Activated T-helper 9 cell treated with anti-CD3 and anti-CD28 coated beads, Interleukin-2, amount 50 U/mL, for 16 hours (primary cell): ENCODE data around the gene GAB2.

Experiments
- DNase-seq: peaks from one replicate; pipeline ENCODE4 v3.0.0-alpha.2; 2020; ENCODE audit warnings: low read depth

The GAB2 gene

DNA sequence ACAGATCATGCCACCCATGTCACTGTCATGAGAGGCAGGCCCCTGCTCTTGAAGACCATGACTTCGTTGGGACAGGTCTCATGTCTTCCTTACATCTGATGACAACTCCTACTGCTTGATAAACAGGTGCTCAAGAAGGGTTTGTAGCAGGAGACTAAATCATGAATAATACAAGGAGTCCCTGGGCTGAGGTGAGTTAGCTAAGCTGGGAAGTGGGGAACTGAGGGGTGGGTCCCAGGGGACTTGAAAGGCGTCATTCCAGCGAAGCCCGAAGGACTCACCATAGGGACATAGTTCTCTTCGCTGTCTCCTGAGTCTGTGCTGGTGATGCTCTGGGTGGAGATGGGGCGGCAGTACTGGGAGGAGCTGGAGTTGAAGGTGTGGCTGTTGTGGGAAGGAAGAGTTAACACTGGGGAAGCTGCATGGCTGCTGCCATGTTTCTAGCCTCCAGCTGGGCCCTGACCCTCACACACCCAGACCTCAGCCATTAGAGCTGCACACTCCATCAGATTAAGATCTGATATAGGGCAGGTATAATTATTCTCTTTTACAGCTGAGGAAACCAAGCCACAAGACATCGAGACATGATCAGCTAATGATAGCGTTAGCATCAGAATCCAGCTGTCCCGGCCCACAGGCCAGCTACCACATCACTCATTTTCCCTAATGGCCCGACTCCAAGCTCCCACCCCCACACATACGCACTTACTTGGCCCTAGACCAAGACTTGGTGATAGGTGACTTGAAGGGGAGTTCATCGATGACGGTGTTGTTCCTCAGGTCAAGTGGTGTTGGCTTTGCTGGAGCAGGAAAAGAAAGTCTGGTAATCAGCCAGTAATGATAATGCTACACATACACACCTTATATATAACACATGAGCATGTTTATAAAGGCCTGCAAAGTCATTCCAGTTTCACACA is 196.0 kb downstream of the GAB2 start:
- no peak for DNase-seq

DNA sequence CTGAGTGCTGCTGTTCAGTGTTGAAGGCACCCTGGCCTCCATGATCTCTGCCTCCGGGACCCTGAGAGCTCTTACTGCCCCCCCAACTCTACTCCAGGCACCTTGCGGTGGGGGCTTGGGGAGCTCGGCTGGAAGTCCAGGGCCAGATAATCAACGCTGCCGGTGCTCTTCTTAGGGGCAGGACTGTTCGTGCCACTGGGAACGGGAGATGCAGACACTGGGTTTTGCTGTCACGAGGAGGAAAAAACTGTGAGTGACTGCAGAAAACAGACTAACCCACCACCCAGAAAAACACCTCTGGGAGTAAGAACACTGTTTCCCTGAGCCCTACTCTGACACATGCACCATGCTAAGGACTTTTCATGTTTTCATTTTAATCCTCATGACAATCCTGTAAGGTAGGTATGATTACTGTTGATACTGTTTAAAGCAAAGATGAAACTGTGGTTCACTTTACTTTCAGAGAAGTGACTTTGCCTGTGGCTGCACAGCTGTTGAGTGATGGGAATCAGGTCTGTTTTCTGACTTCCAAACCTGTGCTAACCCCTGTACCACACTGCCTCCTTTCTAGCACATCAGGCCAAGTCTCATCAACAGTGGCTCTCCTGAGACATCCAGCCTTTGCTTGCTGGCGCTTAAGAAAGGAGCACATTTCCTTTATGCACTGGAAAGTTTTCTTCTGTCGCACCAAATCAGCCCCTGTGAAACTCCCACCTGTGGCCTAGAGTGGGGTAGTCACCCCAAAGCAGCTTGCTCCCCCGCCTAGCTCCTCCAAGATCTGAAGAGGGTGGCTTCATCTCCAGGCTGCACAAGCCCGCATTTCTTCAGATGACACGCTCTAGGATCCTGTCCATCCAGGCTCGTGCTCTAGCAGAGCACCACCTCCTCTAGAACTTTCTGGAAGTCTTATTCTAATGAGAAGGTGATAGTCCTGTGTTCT is 197.1 kb downstream of the GAB2 start:
- DNase-seq = no peak

DNA sequence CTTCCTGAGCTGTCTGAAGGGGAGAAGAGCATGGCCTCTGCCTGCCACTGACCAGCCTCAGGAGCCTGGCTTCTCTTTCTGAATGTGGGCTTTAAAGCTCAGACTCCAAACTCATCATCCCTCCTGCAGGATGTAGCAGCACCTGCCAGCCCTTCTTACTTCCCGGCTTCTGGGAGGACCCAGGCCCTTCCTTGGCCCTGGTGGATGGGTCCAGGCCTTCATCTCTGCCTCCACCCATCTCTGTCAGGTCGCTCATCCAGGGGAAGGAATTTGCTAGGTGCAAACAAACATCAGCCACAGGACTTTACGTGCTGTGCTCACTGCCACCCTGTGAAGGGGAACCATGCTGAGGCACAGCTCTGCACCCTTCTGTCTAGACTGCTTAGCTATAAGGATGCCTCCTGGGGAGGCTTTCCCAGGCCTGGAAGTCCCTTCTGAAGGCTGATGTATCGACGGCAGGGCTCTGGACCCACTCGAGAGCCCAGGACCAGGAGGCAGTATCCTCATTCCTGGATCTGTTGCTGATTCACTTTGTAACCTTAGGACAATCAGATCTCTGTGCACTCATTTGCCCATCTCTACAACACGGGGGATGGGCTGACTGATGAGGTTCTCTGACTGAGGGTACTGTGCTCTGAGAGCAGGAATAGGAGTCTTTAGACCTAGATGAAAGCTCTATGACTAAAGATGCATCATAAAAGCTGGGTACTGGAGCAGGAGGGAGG is 198.0 kb downstream of the GAB2 start:
- no peak for DNase-seq

DNA sequence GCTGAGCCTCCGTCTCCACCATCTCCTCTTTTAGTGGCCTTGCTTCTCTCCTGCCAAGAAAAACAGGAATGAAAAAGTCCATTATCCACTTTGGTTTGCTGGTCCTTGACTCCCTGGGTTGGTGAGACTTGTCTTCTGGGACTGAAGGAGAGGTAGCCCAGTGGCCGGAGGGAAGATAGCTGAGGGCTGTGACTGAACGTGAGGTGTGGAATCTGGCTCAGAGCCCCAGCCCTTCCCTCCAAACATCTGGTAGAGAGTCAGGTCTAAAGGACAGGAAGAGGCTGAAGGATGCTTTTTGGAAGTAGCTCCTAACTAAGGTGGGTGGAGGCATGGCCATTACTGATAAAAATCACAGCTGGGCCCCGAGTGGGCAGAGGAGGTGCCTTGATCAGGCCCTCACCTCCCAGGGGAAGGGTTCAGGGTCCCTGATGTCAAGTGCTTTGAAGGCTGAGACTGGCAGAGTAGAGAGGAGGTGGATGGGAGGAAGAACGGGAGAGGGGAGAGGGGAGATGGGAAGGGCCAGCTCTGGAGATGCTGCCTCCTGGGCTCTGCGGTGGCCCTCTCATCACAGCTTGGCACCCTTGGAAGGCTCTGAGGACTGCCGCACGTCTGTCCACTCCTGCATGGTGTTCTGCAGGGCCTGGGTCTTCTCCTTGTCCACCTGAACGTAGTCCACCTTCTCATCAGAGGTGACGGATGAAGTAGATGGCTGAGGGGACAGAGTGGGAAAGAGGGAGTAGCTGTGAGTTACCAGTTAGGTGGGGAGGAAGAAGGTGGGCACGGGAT is 198.7 kb downstream of the GAB2 start:
- DNase-seq = no peak

DNA sequence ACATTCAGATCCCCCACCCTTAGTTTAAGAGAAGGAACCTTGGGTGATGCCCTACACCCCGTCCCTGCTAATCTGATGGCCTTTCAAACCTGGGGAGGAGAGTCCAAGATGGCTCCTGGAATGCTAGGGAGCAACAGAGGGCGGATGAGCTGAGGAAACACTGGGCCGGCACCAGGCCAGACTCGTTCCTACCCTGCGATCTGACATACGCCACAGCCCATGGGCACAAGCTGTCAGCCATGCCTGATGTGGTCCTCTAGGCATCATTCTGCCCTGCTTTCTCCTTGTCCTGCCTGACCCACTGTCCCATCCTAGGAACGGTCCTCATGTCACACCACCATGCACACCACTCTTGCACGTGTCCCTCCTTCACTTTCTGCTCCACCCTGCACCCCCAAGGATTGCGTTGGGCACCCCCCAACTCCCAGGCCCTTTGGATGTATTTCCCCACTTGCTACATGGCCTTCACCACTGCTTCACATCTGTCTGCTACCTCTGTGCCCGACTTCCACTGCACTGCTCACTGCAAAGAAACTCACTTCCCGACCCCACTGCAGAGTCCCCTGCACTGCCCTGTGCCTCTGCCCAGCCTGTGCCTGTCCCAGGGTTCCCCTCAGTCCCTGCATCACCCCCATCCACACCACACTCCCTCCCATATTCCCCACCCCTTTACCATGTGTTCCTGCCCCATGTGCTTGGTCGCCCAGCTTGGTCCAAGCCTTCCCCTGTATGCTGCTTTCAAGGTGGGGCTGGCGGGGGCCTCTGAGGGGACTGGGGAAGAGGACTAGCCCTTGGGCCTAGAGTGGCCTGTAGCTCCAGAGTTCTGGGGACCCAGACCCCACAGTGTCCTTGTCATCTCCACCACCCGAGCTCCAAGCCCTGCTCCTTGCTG is 199.7 kb downstream of the GAB2 start:
- DNase-seq = no peak

DNA sequence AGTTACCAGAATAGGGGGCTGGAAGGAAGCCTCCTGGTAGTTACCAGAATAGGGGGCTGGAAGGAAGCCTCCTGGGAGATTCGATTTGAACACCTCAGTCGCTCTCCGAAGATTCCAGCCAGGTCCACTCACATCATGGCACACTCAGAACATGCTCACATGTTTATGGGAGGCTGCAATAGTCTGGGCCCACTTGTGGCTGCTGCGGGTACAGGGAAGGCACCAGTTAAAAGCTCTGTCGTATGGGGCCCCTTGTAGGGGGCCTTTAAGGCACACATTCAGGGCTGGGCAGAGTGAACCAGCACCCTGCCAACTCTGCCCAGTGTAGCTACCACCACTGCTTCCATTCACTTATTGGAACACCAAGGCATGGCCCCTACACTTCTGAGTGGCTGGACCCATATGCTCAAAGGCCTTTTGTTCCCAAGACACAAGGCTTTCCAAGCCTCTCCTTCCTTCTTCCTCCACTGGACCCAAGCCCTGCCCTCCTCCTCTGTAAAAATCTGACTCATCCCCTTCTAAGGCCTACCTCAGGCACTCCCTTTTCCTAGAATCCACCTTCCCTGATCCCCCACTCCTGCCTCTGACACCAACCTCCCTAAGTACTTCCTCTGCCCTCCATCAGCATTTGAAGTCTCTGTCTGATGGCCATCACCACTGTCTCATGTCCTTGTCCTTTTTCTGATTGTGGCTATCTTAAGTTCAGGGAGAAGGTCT is 200.9 kb downstream of the GAB2 start:
- no peak for DNase-seq

DNA sequence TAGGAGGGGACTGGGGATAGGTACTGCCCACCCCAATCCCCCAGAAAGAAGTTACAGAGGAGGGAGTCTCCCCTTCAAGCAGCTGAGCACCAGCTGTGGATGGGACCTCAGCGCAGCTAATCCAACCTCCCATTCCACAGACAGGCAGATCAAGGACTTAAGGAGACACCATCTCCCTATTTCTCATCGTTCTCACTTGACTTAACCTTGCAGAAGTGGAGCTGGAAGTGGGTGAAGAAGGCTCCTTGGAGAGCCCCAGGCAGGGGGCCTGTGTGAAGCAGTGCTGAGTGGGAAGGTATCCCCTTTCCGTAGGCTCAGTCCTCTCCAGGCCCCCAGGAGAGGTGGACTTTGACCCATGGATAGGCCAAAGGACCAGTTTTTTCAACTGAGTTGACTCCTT is 201.6 kb downstream of the GAB2 start:
- DNase-seq = no peak

DNA sequence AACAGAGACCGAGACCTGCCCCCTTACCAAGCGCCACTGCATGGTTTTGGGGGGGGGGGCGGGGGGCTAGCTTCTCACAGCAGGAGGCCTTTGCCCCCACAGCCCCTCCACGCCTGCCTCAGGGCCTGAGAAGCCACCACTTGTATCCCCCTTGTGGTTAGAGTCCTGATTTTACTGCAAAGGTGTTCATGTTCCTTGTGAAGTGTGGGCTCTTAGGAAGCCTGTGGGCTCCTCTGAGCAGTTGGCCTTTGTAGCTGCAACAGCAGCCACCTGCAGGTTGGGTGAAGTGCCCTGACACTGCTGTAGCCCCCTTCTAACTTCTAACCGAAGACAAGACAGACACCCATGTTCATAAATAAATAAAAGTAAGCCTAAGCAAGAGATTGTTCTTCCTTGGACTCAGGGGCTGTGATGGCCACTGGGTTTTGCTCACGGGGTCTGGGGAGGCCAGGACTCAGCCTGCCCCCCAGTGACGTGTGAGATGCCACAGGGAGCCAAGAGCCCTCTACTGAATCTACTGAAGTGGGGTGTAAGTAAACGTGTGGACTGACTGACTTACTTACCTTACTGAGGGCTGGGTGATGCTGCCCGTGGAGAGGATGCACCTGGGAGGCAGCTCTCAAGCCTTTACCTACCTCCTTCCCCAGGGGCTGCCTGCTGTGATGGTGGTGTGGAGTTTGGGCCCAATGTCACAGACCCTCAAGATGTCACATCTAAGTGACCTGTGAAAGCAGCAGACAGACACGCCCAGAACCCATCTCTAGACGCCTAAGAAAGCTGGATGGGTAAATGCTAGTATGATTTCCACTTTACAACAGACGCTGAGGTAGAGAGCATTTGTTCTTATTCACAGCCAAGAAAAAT is 203.1 kb downstream of the GAB2 start:
- no peak for DNase-seq

DNA sequence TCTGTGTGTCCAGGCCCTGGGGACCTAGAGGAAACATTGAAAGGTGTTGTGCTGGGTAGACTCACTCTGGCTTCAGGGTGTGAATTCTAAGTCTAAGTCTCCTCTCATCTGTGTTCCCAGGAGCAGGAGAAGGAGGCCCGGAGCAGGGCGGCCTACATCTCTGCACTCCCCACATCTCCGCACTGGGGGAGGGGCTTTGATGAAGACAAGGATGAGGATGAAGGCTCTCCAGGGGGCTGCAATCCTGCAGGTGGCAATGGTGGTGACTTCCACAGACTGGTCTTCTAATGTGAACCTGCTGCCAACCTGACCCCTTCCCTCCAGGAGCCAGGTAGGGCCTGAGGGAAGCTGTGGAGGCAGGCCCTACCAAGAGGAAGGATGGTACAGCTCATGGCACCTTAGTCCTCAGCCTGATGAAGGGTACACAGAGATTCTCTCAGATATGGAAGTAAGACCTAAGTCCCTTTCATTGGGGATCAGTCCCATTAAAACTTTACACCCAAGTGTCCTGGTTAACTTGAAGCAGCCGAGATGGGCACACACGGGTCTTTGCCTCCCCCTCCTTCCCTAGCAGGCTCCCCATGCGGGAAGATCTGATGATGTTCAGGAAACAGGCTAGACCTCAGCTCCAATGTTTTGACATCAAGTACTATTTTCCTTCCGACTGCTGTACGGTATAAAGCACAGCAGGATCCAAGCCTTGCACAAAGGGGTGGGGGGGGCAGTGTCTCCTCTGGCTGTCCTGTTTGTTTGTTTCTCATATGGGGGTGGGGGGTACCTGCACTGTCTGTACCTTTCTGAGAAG is 203.9 kb downstream of the GAB2 start:
- DNase-seq = no peak

DNA sequence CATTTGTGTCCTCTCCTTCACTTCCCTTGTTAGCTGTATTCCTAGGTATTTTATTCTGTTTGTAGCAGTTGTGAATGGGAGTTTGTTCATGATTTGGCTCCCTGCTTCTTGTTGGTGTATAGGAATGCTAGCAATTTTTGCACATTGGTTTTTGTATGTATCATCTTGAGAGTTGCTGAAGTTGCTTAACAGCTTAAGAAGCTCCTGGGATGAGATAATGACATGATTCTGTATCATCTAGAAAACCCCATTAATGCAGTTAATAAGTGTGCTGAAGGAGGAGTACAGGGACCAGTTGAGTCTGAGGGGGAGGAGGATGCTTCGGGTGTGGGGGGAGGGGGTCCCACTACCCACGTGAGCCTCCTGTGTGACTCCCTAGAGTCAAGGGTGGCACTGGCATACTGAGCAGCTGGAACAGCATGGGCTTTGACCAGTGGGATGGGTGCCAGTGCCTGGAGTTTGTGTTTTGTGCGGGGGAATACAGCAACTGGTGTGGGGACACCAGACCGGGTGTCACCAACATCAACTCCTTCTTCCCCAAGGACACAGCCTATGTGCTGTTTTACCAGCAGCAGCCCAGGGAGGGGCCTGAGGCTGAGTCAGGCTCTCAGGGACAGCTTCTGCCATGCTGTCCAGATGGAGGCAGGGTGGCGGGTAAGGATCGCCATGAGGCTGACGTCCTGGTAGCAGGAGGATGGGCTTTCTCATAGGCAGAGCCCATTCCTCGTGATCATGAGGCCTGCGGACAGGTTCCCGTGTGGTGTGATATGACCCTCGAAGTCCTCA is 204.8 kb downstream of the GAB2 start:
- DNase-seq = no peak

DNA sequence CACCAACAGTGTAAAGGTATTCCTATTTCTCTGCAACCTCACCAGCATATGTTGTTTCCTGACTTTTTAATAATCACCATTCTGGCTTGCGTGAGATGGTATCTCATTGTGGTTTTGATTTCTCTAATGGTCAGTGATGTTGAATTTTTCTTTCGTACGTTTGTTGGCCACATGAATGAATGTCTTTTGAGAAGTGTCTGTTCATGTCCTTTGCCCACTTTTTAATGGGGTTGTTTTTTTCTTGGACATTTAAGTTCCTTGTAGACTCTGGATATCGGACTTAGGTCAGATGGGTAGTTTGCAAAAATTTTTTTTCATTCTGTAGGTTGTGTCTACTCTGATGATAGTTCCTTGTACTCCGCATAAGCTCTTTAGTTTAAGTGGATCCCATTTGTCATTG is 206.1 kb downstream of the GAB2 start:
- DNase-seq = no peak

DNA sequence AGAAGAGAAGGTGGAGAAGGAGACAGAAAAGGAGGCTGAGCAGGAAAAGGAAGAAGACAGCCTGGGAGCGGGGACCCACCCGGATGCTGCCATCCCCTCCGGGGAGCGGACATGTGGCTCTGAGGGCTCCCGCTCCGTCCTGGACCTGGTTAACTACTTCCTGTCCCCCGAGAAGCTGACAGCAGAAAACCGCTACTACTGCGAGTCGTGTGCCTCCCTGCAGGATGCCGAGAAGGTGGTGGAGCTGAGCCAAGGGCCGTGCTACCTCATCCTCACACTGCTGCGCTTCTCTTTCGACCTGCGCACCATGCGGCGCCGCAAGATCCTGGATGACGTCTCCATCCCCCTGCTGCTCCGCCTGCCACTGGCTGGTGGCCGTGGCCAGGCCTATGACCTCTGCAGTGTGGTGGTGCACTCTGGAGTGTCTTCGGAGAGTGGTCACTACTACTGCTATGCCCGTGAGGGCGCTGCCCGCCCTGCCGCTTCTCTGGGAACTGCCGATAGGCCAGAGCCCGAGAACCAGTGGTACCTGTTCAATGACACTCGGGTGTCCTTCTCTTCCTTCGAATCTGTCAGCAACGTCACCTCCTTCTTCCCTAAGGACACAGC is 207.5 kb downstream of the GAB2 start:
- DNase-seq = no peak

DNA sequence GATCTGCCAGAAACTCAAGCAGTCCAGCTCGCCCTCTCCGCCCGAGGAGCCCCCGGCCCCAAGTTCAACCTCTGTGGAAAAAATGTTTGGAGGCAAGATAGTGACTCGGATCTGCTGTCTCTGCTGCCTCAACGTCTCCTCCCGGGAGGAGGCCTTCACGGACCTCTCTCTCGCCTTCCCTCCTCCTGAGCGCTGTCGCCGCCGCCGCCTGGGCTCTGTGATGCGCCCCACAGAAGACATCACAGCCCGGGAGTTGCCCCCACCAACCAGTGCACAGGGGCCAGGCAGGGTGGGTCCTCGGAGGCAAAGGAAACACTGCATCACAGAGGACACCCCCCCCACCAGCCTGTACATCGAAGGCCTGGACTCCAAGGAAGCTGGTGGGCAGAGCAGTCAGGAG is 208.1 kb downstream of the GAB2 start:
- DNase-seq = no peak

DNA sequence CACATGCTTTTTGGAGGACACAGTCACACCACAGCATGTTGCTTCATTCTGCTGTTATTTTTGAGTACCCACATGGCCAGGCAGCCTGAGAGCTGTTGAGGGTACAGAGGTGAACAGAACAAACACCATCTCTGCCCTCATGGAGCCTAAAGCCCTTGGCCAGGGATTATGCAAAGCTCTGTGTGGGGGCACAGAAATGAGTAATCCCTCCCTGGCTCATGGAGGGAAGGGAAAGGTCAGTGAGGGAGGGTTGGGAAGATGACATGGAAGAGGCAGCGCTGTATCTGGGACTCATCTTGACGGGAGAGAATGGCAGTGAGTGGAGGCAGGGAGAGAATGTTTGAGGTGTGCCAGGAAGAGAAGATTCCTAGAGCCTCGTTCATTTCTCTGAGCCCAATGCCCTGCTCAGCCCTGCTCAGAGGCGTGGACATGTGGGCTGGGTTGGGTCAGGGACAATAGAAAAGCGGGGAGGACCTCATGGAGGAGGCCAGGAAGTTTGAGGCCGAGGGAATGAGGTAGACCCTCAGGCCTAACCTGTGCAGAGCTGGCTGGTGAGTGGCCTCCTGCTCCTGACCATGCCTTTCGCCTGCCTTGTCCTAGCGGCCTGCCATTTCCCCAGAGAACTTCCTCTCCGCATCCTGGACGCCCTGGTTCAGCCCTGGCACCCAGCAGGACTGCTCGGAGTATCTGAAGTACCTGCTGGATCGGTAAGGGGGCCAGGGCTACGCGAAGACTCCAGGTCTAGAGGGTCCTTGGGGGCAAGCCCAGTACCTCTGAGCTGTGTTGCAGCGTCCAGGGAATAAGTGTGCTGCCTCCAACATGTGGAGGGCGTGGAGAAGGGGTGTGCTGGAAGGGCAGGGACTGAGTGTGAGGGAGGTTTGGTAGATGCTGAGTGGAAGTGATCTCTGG is 209.1 kb downstream of the GAB2 start:
- DNase-seq = no peak

DNA sequence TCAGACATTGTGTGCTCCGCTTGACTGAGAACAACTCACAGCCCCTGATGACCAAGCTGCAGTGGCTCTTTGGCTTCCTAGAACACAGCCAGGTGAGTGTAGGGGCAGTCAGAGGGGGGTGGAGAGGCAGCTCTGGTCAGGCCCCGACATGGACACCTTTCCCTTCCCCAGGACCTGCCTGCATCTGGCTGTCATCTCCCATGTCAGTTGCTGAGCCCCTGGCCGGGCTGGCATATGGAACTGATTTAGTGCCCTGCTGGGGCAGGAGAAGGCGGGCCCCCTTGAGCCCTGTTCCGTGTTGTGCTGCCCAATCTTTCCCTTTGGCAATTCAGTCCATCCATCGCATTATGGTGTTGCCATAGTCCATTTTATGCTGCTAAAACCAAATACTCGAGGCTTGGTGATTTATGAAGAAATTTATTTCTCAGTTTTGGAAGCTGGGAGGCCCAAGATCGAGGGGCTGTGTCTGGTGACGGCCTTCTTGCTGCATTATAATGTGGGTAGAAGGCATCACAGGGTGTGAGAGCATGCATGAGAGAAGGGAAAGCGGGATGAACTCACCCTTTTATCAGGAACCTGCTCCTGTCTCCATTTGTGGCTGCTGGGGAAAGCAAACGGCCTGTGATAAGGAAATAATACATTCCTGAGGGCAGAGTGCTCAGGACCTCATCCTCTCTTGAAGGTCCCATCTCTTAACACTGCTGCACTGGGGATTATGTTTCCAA is 209.9 kb downstream of the GAB2 start:
- DNase-seq = no peak
